Calu3 (cell line): ENCODE data around the gene HIVEP3. TPM values are rescaled to one million over a fixed set of nuclear protein-coding genes. Genes with fewer than 3 reads are reported as not detected.
A peak's percentile ranks its signal among the peaks of the same experiment; 100 is the strongest.

ENCODE experiments used
- BruUV-seq: library from RNA; stranded (reverse); fragments of 400-500 nt; replicated peaks from 2 replicates; lab custom pipeline; 2021; lab: Mats Ljungman, UMichigan
- CTCF ChIA-PET: fragments of 300-600 bp; sonication (Branson Sonifier 250); formaldehyde crosslinking; loops from one replicate; lab custom pipeline; 2022; ENCODE audit warnings: antibody characterized with exemption; lab: Charles Lee
- DNase-seq: peaks from one replicate; pipeline ENCODE4 v3.0.0; 2022
- H3K27ac Mint-ChIP-seq: one replicate; pipeline ENCODE4 v1.8.0; 2022; ENCODE audit warnings: mixed read lengths; ENCODE audit not compliant: unreplicated experiment
- H3K27me3 Mint-ChIP-seq: one replicate; pipeline ENCODE4 v1.8.0; 2022; ENCODE audit warnings: mixed read lengths; ENCODE audit not compliant: unreplicated experiment
- H3K36me3 Mint-ChIP-seq: one replicate; pipeline ENCODE4 v1.8.0; 2022; ENCODE audit warnings: mild to moderate bottlenecking, moderate library complexity, mixed read lengths; ENCODE audit not compliant: insufficient read depth, unreplicated experiment
- H3K4me1 Mint-ChIP-seq: one replicate; pipeline ENCODE4 v1.8.0; 2022; ENCODE audit warnings: mild to moderate bottlenecking, low read depth, mixed read lengths; ENCODE audit not compliant: unreplicated experiment
- H3K4me3 Mint-ChIP-seq: one replicate; pipeline ENCODE4 v1.8.0; 2022; ENCODE audit warnings: mild to moderate bottlenecking, low read depth, moderate library complexity, mixed read lengths; ENCODE audit not compliant: unreplicated experiment
- H3K9me3 Mint-ChIP-seq: one replicate; pipeline ENCODE4 v1.8.0; 2022; ENCODE audit warnings: low read depth, mixed read lengths; ENCODE audit not compliant: unreplicated experiment
- CTCF ChIP-seq: fragments of 200-600 bp; IDR thresholded peaks from one replicate; pipeline ENCODE4 v1.8.0; 2022; ENCODE audit warnings: antibody characterized with exemption; ENCODE audit not compliant: unreplicated experiment
- intact Hi-C: fragments of 100-400 bp; cut with micrococcal nuclease; formaldehyde crosslinking; loops from one replicate; pipeline ENCODE4 v1.10.0; 2022; ENCODE audit not compliant: unreplicated experiment
- total RNA-seq: library from RNA; stranded (reverse); gene quantifications from 2 replicates; pipeline ENCODE4 v1.2.3, GENCODE V29; 2022

The HIVEP3 gene
- total RNA-seq, 1 experiment from 2014 or later, result 9.0 TPM

- no peak overlapping the region for H3K27ac Mint-ChIP-seq
- peaks cover 32% of the 10 kb centered on the region for H3K4me1 Mint-ChIP-seq
- TF ChIP-seq CTCF, result no peak
- no TSS peak for BruUV-seq
- H3K36me3 Mint-ChIP-seq, result no peaks in the 10 kb centered on the region
- intact Hi-C loops, result no loop called here
- no peak for DNase-seq
- H3K9me3 Mint-ChIP-seq, result no peaks in the 10 kb centered on the region
- CTCF ChIA-PET, result no interaction called here
- no peaks in the 10 kb centered on the region for H3K27me3 Mint-ChIP-seq
- H3K4me3 Mint-ChIP-seq, result no peak overlapping the region
Observed at GRCh38 chr1:41866285-41866684, 52.4 kb downstream of the HIVEP3 start.

- no TSS peak for BruUV-seq
- no peak overlapping the region for H3K4me3 Mint-ChIP-seq
- H3K27me3 Mint-ChIP-seq, result no peaks in the 10 kb centered on the region
- H3K4me1 Mint-ChIP-seq, result peaks cover 27% of the 10 kb centered on the region
- intact Hi-C loops, result no loop called here
- TF ChIP-seq CTCF, result no peak
- H3K9me3 Mint-ChIP-seq, result no peaks in the 10 kb centered on the region
- DNase-seq, result no peak
- CTCF ChIA-PET, result interaction anchor here (0.5 to 0.8 kb wide), 2 partner anchors 754 to 954 kb away, joined by 3 to 4 read pairs; no protein-coding TSS in a partner anchor
- no peaks in the 10 kb centered on the region for H3K36me3 Mint-ChIP-seq
- no peak overlapping the region for H3K27ac Mint-ChIP-seq
Observed at GRCh38 chr1:41864471-41865040, 54.2 kb downstream of the HIVEP3 start.

GRCh38 chr1:41863718-41864117, 55.0 kb downstream of the HIVEP3 start:
- intact Hi-C loops, result no loop called here

GRCh38 chr1:41862384-41863221, 56.1 kb downstream of the HIVEP3 start:
- H3K4me1 Mint-ChIP-seq, result peaks cover 35% of the 10 kb centered on the region
- no peak overlapping the region for H3K4me3 Mint-ChIP-seq
- peak overlapping the region; percentile 4 for H3K27ac Mint-ChIP-seq
- no peaks in the 10 kb centered on the region for H3K9me3 Mint-ChIP-seq
- no TSS peak for BruUV-seq
- TF ChIP-seq CTCF, result no peak
- DNase-seq, result no peak
- H3K36me3 Mint-ChIP-seq, result no peaks in the 10 kb centered on the region
- intact Hi-C loops, result no loop called here
- CTCF ChIA-PET, result no interaction called here
- H3K27me3 Mint-ChIP-seq, result no peaks in the 10 kb centered on the region

More at GRCh38 chr1:41863718-41864117, 55.0 kb downstream of the HIVEP3 start:
- no peaks in the 10 kb centered on the region for H3K36me3 Mint-ChIP-seq
- no TSS peak for BruUV-seq
- H3K4me1 Mint-ChIP-seq, result peaks cover 31% of the 10 kb centered on the region
- H3K27ac Mint-ChIP-seq, result no peak overlapping the region
- no peaks in the 10 kb centered on the region for H3K9me3 Mint-ChIP-seq
- no peak for DNase-seq
- no peaks in the 10 kb centered on the region for H3K27me3 Mint-ChIP-seq
- no peak overlapping the region for H3K4me3 Mint-ChIP-seq
- no peak for TF ChIP-seq CTCF
- CTCF ChIA-PET, result interaction anchor here (0.8 kb wide), 1 partner anchor 753 kb away, joined by 3 read pairs; no protein-coding TSS in a partner anchor
